K562 (cell line): Measurements from ENCODE around the gene NME8. TPM values are rescaled to one million over a fixed set of nuclear protein-coding genes. Genes with fewer than 3 reads are reported as not detected.

Experiments used
- ATAC-seq: fragments of 200-7000 bp; cut with Tn5 transposase; 3 replicates; pipeline ENCODE4 v1.9.1; 2020; ENCODE audit warnings: moderate library complexity
- BruUV-seq: library from RNA; stranded (reverse); fragments of 400-500 nt; replicated peaks from 2 replicates; lab custom pipeline; 2021; lab: Mats Ljungman, UMichigan
- CTCF ChIA-PET: fragments of 300-600 bp; formaldehyde crosslinking; extraction: SDS; loops from one replicate; lab custom pipeline; 2021; ENCODE audit warnings: low intra/inter-chr PET ratio; lab: Yijun Ruan, JAX
- POLR2A ChIA-PET: fragments of 300-600, 350-650 bp; sonication (Branson Sonifier 250); formaldehyde crosslinking; extraction: SDS; loops from one replicate; lab custom pipeline; 2021; ENCODE audit warnings: antibody characterized with exemption, inconsistent platforms; lab: Yijun Ruan, JAX
- DNase-seq, 4 experiments: peaks; one replicate each; pipeline versions ENCODE4 v3.0.0 to v3.0.0-alpha.2; 2011 to 2018; ENCODE audit warnings: low spot score in 3 of 4, mixed read lengths in 3 of 4; ENCODE audit errors: extremely low read depth in 1 of 4
- FAIRE-seq: peaks from 2 replicates; lab custom pipeline; 2011; peaks lifted over from hg19 to GRCh38; lab: Jason Lieb, UNC
- H2AFZ ChIP-seq: 2 replicates; pipeline ENCODE4 v1.6.0; 2011; ENCODE audit warnings: low read depth, low read length, control low read depth, inconsistent platforms
- H3K27ac ChIP-seq: fragments of 200-600 bp; 3 replicates; pipeline ENCODE4 v1.8.0; 2011; ENCODE audit warnings: low read depth, mild to moderate bottlenecking, control low read depth, inconsistent platforms, low read length, moderate library complexity, mixed read lengths; ENCODE audit errors: extremely low read depth
- H3K27me3 ChIP-seq, 2 experiments: fragments of 300-600 bp in 1 of 2; 2 replicates in 1 of 2; 3 replicates in 1 of 2; pipeline versions ENCODE4 v1.6.0 to v1.8.0; 2011; ENCODE audit warnings: inconsistent platforms in 2 of 2, low read length in 2 of 2, mild to moderate bottlenecking in 1 of 2, mixed read lengths in 1 of 2, moderate library complexity in 1 of 2; ENCODE audit not compliant: control insufficient read depth in 2 of 2, insufficient read depth in 2 of 2
- H3K36me3 ChIP-seq: fragments of 300-600 bp; 3 replicates; pipeline ENCODE4 v1.8.0; 2011; ENCODE audit warnings: mild to moderate bottlenecking, low read length, inconsistent platforms; ENCODE audit not compliant: control insufficient read depth, insufficient read depth
- H3K4me1 ChIP-seq, 2 experiments: fragments of 200-600 bp in 1 of 2; replicated peaks in 1 of 2; 2 replicates in 1 of 2; 3 replicates in 1 of 2; pipeline versions ENCODE4 v1.5.1 to v1.8.0; 2011; ENCODE audit warnings: inconsistent platforms in 2 of 2, low read length in 2 of 2, mild to moderate bottlenecking in 1 of 2, mixed read lengths in 1 of 2, moderate library complexity in 1 of 2; ENCODE audit not compliant: control insufficient read depth in 2 of 2, insufficient read depth in 2 of 2
- H3K4me2 ChIP-seq: 2 replicates; pipeline ENCODE4 v1.6.1; 2011; ENCODE audit warnings: low read length, control low read depth, inconsistent platforms, mixed read lengths; ENCODE audit not compliant: insufficient read depth
- H3K4me3 ChIP-seq: fragments of 200-600 bp; sonication (generic), shearing (Covaris generic); 2 replicates; pipeline ENCODE4 v1.5.1; 2016; ENCODE audit warnings: control low read depth, inconsistent platforms
- H3K79me2 ChIP-seq: fragments of 200-600 bp; 3 replicates; pipeline ENCODE4 v1.8.0; 2011; ENCODE audit warnings: low read length, inconsistent platforms; ENCODE audit not compliant: control insufficient read depth, insufficient read depth
- H3K9ac ChIP-seq, 2 experiments: 2 replicates each; pipeline versions ENCODE4 v1.6.0 to v1.6.1; 2011; ENCODE audit warnings: low read depth in 2 of 2, low read length in 2 of 2, control low read depth in 1 of 2, inconsistent platforms in 1 of 2, mild to moderate bottlenecking in 1 of 2, mixed read lengths in 1 of 2; ENCODE audit not compliant: insufficient read depth in 1 of 2
- H3K9me1 ChIP-seq: one replicate; pipeline ENCODE4 v1.6.0; 2011; ENCODE audit warnings: inconsistent platforms, mild to moderate bottlenecking, low read length, moderate library complexity; ENCODE audit not compliant: control insufficient read depth, insufficient read depth
- H3K9me3 ChIP-seq: replicated peaks from 2 replicates; pipeline ENCODE4 v1.5.1; 2011; ENCODE audit warnings: low read depth, low read length, inconsistent platforms; ENCODE audit not compliant: control insufficient read depth, insufficient read depth
- H4K20me1 ChIP-seq: replicated peaks from 2 replicates; pipeline ENCODE4 v1.6.1; 2011; ENCODE audit warnings: low read length, inconsistent platforms, mixed read lengths; ENCODE audit not compliant: control insufficient read depth, insufficient read depth
- E2F3 ChIP-seq: fragments of 250-450 bp; sonication (Bioruptor Pico); IDR thresholded peaks from 2 replicates; pipeline ENCODE4 v1.4.0; 2020; ENCODE audit warnings: mild to moderate bottlenecking
- ETV1 ChIP-seq: fragments of 450-650 bp; conservative IDR thresholded peaks from 2 replicates; pipeline ENCODE4 v1.6.1; 2016; ENCODE audit warnings: missing genetic modification characterization, control low read depth, low read depth, missing compliant biosample characterization
- HNRNPH1 ChIP-seq: fragments of 200-400 bp; formaldehyde crosslinking; optimal IDR thresholded peaks from 2 replicates; pipeline ENCODE3; 2017; ENCODE audit warnings: low read depth, mild to moderate bottlenecking, low read length, moderate library complexity
- NFE2L1 ChIP-seq: fragments of 450-650 bp; IDR thresholded peaks from 2 replicates; pipeline ENCODE4 v1.6.1; 2016; ENCODE audit warnings: missing genetic modification characterization, low read depth, mild to moderate bottlenecking, missing compliant biosample characterization, moderate library complexity, borderline replicate concordance
- RBM17 ChIP-seq: fragments of 200-400 bp; formaldehyde crosslinking; IDR thresholded peaks from 2 replicates; pipeline ENCODE4 v1.6.1; 2017; ENCODE audit warnings: low read depth, mild to moderate bottlenecking, low read length, borderline replicate concordance
- SIN3A ChIP-seq, 2 experiments: fragments of 150-350 bp in 1 of 2; IDR thresholded peaks; 2 replicates each; pipeline ENCODE4 v1.6.1; 2011 to 2016; ENCODE audit warnings: borderline replicate concordance in 2 of 2, low read depth in 2 of 2, low read length in 2 of 2, mild to moderate bottlenecking in 2 of 2, moderate library complexity in 2 of 2; ENCODE audit not compliant: control insufficient read depth in 1 of 2
- TBL1XR1 ChIP-seq, 2 experiments: IDR thresholded peaks; 2 replicates each; pipeline ENCODE4 v1.6.1; 2012; ENCODE audit warnings: improper control_type of control experiment in 2 of 2, low read length in 2 of 2, mild to moderate bottlenecking in 1 of 2
- TEAD1 ChIP-seq, 2 experiments: fragments of 450-650 bp in 1 of 2; sonication (generic) in 1 of 2; formaldehyde crosslinking; IDR thresholded peaks; 2 replicates each; pipeline versions ENCODE4 v1.4.0 to v1.8.0; 2020 to 2022; ENCODE audit warnings: mild to moderate bottlenecking in 2 of 2, missing genetic modification reagents in 1 of 2
- ZNF77 ChIP-seq: fragments of 250-450 bp; sonication (Bioruptor Pico); IDR thresholded peaks from 2 replicates; pipeline ENCODE4 v1.5.0; 2020
- WGBS: fragments of 100-300 bp; shearing (Covaris generic); methylation state at CpG from one replicate; pipeline ENCODE4 v1.1.6; 2016; ENCODE audit warnings: low coverage, mixed read lengths; ENCODE audit not compliant: insufficient coverage; ENCODE audit errors: missing lambda C conversion rate; 5-methylcytosine and 5-hydroxymethylcytosine counted together
- in situ Hi-C: fragments of 300-500 bp; cut with MboI; formaldehyde crosslinking; loops from 4 replicates; pipeline ENCODE4 v1.15.0; 2018; ENCODE audit warnings: inconsistent platforms, mixed read lengths
- intact Hi-C: fragments of 100-400 bp; cut with micrococcal nuclease; formaldehyde crosslinking; loops from 2 replicates; pipeline ENCODE4 v1.14.2; 2022
- polyA plus RNA-seq, 8 experiments: library from polyadenylated mRNA; depleted of rRNA in 4 of 8; stranded (reverse) in 5 of 8; unstranded in 3 of 8; fragments of >200 nt; fragmentation: Nextera tagmentation in 2 of 8; fragmentation: Illumina TruSeq in 1 of 8; extraction: Ambion mirVana in 2 of 8; extraction: Trizol in 1 of 8; gene quantifications; 2 replicates each; pipeline versions ENCODE4 v1.2.1 to v1.2.3, GENCODE V29; 2011 to 2014; ENCODE audit warnings: inconsistent platforms in 1 of 8, missing spikeins in 1 of 8
- total RNA-seq, 7 experiments: library from RNA; depleted of rRNA in 6 of 7; stranded (reverse); fragments of >200 nt in 6 of 7; fragmentation: Illumina TruSeq in 2 of 7; extraction: Trizol in 2 of 7; gene quantifications; 2 replicates each; pipeline versions ENCODE4 v1.2.1 to v1.2.3, GENCODE V29; 2011 to 2021; ENCODE audit warnings: low replicate concordance in 1 of 7
- TF ChIP-seq, protein P1 (sequence below), 2 experiments: fragments of 150-350 bp in 1 of 2; IDR thresholded peaks; 2 replicates each; pipeline ENCODE4 v1.6.1; 2012 to 2016; ENCODE audit warnings: low read depth in 2 of 2, low read length in 2 of 2, mild to moderate bottlenecking in 1 of 2, moderate library complexity in 1 of 2
- TF ChIP-seq, protein P2 (sequence below): fragments of 450-650 bp; IDR thresholded peaks from 2 replicates; pipeline ENCODE4 v1.6.1; 2016; ENCODE audit warnings: low read depth, mild to moderate bottlenecking, moderate library complexity
- TF ChIP-seq, protein P3 (sequence below): fragments of 250-450 bp; sonication (Bioruptor Pico); IDR thresholded peaks from 2 replicates; pipeline ENCODE4 v1.5.0; 2021; ENCODE audit warnings: mild to moderate bottlenecking, moderate library complexity

NME8 gene
- total and polyA plus RNA-seq, 9 of the 15 experiments (the other 6 are each of a cell fraction or from before 2014, with no cell fraction given): not detected

DNA sequence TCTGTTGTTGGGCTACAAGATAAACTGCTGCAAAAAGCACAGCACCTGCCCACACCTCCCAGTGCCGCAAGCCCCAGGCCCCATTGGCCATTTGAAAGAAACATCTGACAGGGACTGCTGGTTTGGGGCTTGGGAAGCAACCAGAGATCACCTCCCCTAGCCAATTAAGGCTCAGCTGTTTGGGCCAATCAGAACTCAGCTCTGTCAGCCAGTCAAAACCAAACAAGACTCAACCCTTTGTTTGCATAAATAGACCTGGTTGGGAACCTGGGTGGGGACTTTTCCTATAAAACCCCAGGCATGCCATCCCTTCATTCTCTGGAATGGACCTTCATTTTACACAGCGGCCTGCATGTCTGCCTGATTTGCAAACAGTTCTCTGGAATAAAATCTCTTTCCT, 17.2 kb upstream of the NME8 start (continued):
- TF ChIP-seq NFE2L1 (tag) (no peak), SIN3A (IDR thresholded peaks at IDR 0.05; ENCODE audit: borderline replicate concordance in 2 of 2, control insufficient read depth in 1 of 2, low read depth in 2 of 2, low read length in 2 of 2) (no peak)

DNA sequence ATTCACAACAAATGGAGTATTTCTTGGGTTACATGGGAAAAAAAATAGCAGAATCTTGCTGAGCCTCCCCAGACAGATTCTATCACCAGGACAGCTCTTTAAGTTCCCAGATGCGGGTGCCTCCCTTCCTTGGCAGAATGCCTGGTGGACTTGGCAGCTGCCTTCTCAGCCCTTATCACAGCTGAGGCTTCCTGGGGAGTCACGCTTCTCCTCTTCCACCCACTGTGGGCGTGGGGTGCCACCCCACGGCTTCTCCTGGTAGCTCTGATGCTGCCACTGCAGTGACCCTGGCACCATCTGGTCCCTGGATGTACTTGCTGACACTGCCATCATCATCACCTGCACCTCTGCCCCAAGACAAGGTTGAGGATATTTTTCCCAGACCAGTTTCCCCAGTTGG, 16.2 kb upstream of the NME8 start:
- intact Hi-C loops: loop anchor here (5.0 to 10.0 kb wide), 3 partner anchors 327 to 597 kb away; no protein-coding TSS in a partner anchor
- H3K9me3 ChIP-seq: no peaks in the 10 kb centered on the region
- H3K4me1 ChIP-seq: no peaks in the 10 kb centered on the region; a peak in 1 of 5 replicates
- H3K4me2 ChIP-seq: no peak overlapping the region
- H3K4me3 ChIP-seq: no peak overlapping the region
- in situ Hi-C loops: loop anchor here (25.0 kb wide), 1 partner anchor 595 kb away; no protein-coding TSS in a partner anchor
- H3K36me3 ChIP-seq: no peaks in the 10 kb centered on the region
- 0% methylated on average over 3 of the region's 4 CpGs for WGBS
- ATAC-seq: no peak
- ChIA-PET CTCF (interaction anchor here (0.7 kb wide), 1 partner anchor 437 kb away, joined by 3 read pairs; no protein-coding TSS in a partner anchor), POLR2A (interaction anchor here (0.5 kb wide), 1 partner anchor 205 kb away, joined by 4 read pairs; no protein-coding TSS in a partner anchor)
- no peak overlapping the region for H3K9ac ChIP-seq
- no peak for FAIRE-seq
- H4K20me1 ChIP-seq: no peaks in the 10 kb centered on the region
- H3K27ac ChIP-seq: no peak overlapping the region
- peak in 1 of 4 experiments; percentile 30 for DNase-seq
- no TSS peak for BruUV-seq
- H2AFZ ChIP-seq: no peak overlapping the region
- no peaks in the 10 kb centered on the region for H3K79me2 ChIP-seq
- 0 out of 5 replicates have a peak, but pooled peaks cover 0 to 4% of the 10 kb centered on the region in 2 experiments for H3K27me3 ChIP-seq
- H3K9me1 ChIP-seq: no peaks in the 10 kb centered on the region
- TF ChIP-seq E2F3 (CRISPR knock-in tag) (0 out of 2 replicates have a peak, but pooled peaks have one; percentile 38), ZNF77 (CRISPR knock-in tag) (no peak), RBM17 (no peak), ETV1 (tag) (peak; percentile 41; the same call in 1 of the 2 replicates), HNRNPH1 (no peak), TEAD1 (CRISPR knock-in tag; IDR thresholded peaks at IDR 0.05) (0 out of 4 replicates have a peak, but pooled peaks of 1 of the 2 experiments have one; percentile 45), TBL1XR1 (IDR thresholded peaks at IDR 0.05; ENCODE audit: low read length in 2 of 2) (no peak)
- TF ChIP-seq, protein P1, sequence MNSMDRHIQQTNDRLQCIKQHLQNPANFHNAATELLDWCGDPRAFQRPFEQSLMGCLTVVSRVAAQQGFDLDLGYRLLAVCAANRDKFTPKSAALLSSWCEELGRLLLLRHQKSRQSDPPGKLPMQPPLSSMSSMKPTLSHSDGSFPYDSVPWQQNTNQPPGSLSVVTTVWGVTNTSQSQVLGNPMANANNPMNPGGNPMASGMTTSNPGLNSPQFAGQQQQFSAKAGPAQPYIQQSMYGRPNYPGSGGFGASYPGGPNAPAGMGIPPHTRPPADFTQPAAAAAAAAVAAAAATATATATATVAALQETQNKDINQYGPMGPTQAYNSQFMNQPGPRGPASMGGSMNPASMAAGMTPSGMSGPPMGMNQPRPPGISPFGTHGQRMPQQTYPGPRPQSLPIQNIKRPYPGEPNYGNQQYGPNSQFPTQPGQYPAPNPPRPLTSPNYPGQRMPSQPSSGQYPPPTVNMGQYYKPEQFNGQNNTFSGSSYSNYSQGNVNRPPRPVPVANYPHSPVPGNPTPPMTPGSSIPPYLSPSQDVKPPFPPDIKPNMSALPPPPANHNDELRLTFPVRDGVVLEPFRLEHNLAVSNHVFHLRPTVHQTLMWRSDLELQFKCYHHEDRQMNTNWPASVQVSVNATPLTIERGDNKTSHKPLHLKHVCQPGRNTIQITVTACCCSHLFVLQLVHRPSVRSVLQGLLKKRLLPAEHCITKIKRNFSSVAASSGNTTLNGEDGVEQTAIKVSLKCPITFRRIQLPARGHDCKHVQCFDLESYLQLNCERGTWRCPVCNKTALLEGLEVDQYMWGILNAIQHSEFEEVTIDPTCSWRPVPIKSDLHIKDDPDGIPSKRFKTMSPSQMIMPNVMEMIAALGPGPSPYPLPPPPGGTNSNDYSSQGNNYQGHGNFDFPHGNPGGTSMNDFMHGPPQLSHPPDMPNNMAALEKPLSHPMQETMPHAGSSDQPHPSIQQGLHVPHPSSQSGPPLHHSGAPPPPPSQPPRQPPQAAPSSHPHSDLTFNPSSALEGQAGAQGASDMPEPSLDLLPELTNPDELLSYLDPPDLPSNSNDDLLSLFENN (IDR thresholded peaks at IDR 0.05; ENCODE audit: low read depth in 2 of 2, low read length in 2 of 2): no peak
- TF ChIP-seq, protein P2, sequence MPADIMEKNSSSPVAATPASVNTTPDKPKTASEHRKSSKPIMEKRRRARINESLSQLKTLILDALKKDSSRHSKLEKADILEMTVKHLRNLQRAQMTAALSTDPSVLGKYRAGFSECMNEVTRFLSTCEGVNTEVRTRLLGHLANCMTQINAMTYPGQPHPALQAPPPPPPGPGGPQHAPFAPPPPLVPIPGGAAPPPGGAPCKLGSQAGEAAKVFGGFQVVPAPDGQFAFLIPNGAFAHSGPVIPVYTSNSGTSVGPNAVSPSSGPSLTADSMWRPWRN: no peak
- TF ChIP-seq, protein P3, sequence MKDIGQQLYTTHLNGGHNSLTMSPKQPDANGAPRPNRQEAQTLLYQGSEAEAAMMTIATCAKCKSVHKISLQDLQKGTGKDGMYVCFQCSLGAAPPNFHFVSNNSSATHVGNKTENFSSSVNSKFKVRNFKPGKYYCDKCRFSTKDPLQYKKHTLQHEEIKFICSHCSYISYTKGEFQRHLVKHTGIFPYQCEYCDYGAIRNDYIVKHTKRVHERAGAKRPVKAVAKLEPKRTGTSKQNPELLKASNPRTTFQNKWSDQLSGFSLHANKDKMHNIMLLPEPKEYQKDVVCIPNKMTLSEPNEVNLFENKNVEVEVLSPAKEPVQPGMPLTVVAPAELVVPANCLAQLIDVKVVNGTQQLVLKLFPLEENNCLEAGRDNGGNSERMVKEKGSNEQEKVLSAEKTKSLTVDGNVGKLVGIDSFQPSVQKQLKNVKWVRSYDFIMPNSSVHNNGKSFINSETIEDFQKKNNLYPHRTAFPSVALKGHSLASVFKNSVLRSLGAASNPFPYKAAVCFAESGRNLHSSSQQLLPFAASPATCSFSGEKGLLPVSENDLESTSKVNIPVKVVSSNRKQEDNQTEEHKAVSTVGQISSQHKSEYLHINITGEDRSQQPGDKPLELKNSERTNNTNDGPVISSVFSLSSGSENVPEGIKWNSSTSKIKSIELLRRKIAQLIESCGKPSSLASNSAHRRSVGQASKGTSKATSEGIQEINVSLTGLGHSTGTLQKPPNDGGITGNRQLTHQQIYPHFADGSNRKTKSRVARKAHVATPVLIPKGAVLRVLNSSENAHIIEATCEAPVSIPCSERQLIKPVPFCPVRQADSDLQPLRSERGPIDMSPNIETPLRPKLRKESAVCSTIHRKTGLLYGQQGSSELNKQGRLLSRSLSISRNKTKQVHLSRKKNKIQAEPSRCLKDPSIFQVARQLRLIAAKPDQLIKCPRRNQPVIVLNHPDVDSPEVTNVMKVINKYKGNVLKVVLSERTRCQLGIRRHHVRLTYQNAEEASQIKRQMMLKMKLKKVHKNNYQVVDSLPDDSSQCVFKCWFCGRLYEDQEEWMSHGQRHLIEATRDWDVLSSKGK (CRISPR knock-in tag): no peak
